Parathyroid adenoma (tissue), 2 donors: ENCODE results near the gene OR9Q1.

Source experiments
- H2AFZ ChIP-seq: fragments of 300-600 bp; sonication (generic); one replicate; pipeline ENCODE4 v1.7.0; 2017; ENCODE audit warnings: antibody characterized with exemption, mild to moderate bottlenecking
- H3K27ac ChIP-seq: fragments of 300-600 bp; sonication (generic); one replicate; pipeline ENCODE4 v1.7.0; 2017
- H3K27me3 ChIP-seq: fragments of 300-600 bp; sonication (generic); one replicate; pipeline ENCODE4 v1.7.0; 2017; ENCODE audit warnings: low read length; ENCODE audit not compliant: control insufficient read depth, insufficient read depth
- H3K36me3 ChIP-seq: fragments of 300-600 bp; sonication (generic); one replicate; pipeline ENCODE4 v1.7.0; 2017; ENCODE audit warnings: low read length; ENCODE audit not compliant: control insufficient read depth, insufficient read depth
- H3K4me1 ChIP-seq: fragments of 300-600 bp; sonication (generic); one replicate; pipeline ENCODE4 v1.7.0; 2017; ENCODE audit warnings: control low read depth
- H3K4me2 ChIP-seq: fragments of 300-600 bp; sonication (generic); one replicate; pipeline ENCODE4 v1.7.0; 2017; ENCODE audit warnings: low read length
- H3K4me3 ChIP-seq: fragments of 300-600 bp; sonication (generic); one replicate; pipeline ENCODE4 v1.7.0; 2017; ENCODE audit warnings: low read depth, low read length
- H3K79me2 ChIP-seq: fragments of 300-600 bp; sonication (generic); one replicate; pipeline ENCODE4 v1.7.0; 2017; ENCODE audit warnings: control low read depth
- H3K9ac ChIP-seq: fragments of 300-600 bp; sonication (generic); one replicate; pipeline ENCODE4 v1.7.0; 2017; ENCODE audit warnings: mild to moderate bottlenecking
- H3K9me3 ChIP-seq: fragments of 300-600 bp; sonication (generic); one replicate; pipeline ENCODE4 v1.7.0; 2017; ENCODE audit warnings: low read length; ENCODE audit not compliant: control insufficient read depth
- TF ChIP-seq, protein P1 (sequence below): fragments of 300-600 bp; sonication (generic); IDR thresholded peaks from one replicate; pipeline ENCODE4 v1.7.0; 2017; ENCODE audit warnings: antibody characterized with exemption, mild to moderate bottlenecking
- donor health status: primary hyperparathyroidism.

OR9Q1 gene

DNA sequence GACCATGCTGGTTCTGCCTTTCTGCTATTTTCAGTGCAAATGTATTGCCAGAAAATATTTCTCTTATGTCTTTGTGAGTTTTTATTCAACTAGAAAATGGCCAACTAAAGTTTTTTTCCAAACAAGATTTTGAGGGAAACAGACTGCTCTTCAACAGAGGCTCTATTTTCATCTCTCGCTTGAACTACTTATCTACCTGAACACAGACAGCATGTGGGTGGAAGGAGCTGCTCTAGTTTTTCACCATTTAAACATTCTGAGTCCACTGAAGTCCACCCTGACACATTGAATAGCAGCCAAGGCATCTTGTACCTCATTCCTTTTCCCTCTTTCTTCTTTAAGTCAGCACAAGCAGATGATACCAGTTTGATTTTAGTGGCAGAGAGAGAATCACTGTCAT is 111.5 kb downstream of the OR9Q1 start:
- Histone ChIP-seq H3K27ac (no peak overlapping the region), H3K4me3 (no peak overlapping the region), H2AFZ (no peak overlapping the region), H3K79me2 (no peaks in the 10 kb centered on the region), H3K27me3 (no peaks in the 10 kb centered on the region), H3K9ac (no peak overlapping the region), H3K4me1 (no peaks in the 10 kb centered on the region), H3K9me3 (no peaks in the 10 kb centered on the region), H3K4me2 (no peak overlapping the region), H3K36me3 (no peaks in the 10 kb centered on the region)
- TF ChIP-seq, protein P1, sequence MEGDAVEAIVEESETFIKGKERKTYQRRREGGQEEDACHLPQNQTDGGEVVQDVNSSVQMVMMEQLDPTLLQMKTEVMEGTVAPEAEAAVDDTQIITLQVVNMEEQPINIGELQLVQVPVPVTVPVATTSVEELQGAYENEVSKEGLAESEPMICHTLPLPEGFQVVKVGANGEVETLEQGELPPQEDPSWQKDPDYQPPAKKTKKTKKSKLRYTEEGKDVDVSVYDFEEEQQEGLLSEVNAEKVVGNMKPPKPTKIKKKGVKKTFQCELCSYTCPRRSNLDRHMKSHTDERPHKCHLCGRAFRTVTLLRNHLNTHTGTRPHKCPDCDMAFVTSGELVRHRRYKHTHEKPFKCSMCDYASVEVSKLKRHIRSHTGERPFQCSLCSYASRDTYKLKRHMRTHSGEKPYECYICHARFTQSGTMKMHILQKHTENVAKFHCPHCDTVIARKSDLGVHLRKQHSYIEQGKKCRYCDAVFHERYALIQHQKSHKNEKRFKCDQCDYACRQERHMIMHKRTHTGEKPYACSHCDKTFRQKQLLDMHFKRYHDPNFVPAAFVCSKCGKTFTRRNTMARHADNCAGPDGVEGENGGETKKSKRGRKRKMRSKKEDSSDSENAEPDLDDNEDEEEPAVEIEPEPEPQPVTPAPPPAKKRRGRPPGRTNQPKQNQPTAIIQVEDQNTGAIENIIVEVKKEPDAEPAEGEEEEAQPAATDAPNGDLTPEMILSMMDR, result no peak

DNA sequence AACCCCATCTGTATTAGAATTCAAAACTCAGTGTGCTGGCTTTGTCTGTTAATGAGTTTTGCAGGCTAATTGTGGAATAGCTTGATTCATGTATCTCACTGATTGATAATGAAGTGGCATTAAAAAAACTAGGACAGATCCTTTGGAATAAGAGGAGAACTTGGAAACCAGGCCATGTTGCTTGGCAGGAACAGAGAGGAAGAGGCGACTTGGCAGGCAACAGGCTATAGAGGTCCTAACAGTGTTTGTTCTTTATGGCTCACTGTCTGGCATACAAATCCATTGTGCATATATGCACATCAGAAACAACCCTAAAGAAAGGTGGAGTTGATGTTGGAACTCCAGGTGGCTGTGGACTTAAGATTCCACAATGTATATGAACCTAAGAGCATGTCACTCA is 119.1 kb downstream of the OR9Q1 start:
- TF ChIP-seq, protein P1, result no peak
- no peaks in the 10 kb centered on the region for H3K4me1 ChIP-seq

DNA sequence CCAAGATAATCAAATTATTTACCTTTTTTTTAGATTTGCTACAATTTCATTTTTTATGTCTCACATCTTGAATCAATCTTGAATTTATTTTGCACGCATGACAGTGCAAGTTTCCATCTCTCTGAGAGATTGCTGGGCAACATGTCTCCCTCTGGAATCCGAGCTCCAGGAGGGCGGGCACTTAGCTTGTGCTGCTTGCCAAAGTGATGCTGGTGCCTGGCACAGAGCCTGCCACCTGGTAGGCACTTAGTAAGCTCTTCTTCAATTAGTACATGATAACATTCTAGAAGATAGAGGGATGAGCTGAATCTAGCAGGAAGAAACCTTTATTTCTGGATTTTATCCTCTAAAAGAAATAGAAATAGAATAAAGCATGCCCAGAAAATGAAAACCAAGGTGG is 129.1 kb downstream of the OR9Q1 start:
- no peak overlapping the region for H3K4me2 ChIP-seq
- H3K9ac ChIP-seq, result no peak overlapping the region
- TF ChIP-seq, protein P1, result no peak
- no peak overlapping the region for H3K27ac ChIP-seq
- H3K4me3 ChIP-seq, result no peak overlapping the region
- H3K4me1 ChIP-seq, result no peaks in the 10 kb centered on the region
- H2AFZ ChIP-seq, result no peak overlapping the region
- H3K27me3 ChIP-seq, result no peaks in the 10 kb centered on the region
- no peaks in the 10 kb centered on the region for H3K9me3 ChIP-seq
- H3K79me2 ChIP-seq, result no peaks in the 10 kb centered on the region
- no peaks in the 10 kb centered on the region for H3K36me3 ChIP-seq

More for the DNA sequence above, 119.1 kb downstream of the OR9Q1 start:
- Histone ChIP-seq H3K79me2 (no peaks in the 10 kb centered on the region), H3K27ac (no peak overlapping the region), H3K4me2 (no peak overlapping the region), H3K36me3 (no peaks in the 10 kb centered on the region), H3K9ac (no peak overlapping the region), H3K9me3 (no peaks in the 10 kb centered on the region), H3K27me3 (no peaks in the 10 kb centered on the region), H2AFZ (no peak overlapping the region), H3K4me3 (no peak overlapping the region)

DNA sequence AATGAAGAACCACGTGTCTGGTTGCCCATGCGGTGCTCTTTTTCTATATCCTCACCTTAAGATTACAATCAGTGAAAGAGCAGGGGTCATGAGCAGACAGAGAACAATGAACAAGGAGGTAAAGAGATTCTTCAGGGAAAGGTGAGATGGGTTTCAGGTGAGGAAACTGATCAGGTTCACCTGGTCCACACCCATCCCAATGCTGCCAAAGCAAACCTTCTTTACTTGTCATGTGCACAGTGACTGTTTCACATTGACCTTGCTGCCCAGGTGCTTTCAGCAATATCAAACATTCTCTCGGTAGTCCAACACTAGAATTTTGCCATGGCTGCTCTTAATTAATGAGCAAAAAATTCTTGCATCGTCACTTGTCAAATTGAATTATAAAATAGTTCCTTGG is 140.7 kb downstream of the OR9Q1 start:
- Histone ChIP-seq H3K27ac (no peak overlapping the region), H3K36me3 (no peaks in the 10 kb centered on the region), H3K4me2 (no peak overlapping the region), H3K9me3 (no peaks in the 10 kb centered on the region), H3K4me3 (no peak overlapping the region), H3K27me3 (no peaks in the 10 kb centered on the region), H2AFZ (no peak overlapping the region), H3K79me2 (no peaks in the 10 kb centered on the region), H3K4me1 (no peaks in the 10 kb centered on the region), H3K9ac (no peak overlapping the region)
- TF ChIP-seq, protein P1, result no peak

DNA sequence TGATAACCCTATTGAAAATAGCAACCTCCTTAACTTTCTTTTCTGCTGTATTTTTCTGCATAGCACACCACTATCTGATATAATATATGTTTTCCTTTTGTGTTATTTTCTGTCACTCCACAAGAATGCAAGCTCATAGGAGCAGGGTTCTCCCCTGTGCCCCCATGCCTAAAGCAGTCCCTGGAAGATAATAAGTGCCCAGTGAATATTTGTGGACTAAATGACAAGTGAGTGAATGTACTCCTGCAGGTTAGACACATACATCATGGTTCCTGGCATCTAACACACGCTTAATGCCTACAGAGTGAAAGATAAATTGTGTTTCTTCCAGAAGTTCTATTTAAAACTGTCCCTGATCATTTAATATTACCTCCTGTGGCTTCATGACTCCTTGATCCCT is 141.3 kb downstream of the OR9Q1 start:
- H3K27ac ChIP-seq, result no peak overlapping the region
- H3K27me3 ChIP-seq, result no peaks in the 10 kb centered on the region
- H3K79me2 ChIP-seq, result no peaks in the 10 kb centered on the region
- H3K36me3 ChIP-seq, result no peaks in the 10 kb centered on the region
- no peak overlapping the region for H3K4me3 ChIP-seq
- TF ChIP-seq, protein P1, result no peak
- H2AFZ ChIP-seq, result no peak overlapping the region
- no peak overlapping the region for H3K9ac ChIP-seq
- H3K4me2 ChIP-seq, result no peak overlapping the region
- H3K4me1 ChIP-seq, result no peaks in the 10 kb centered on the region
- no peaks in the 10 kb centered on the region for H3K9me3 ChIP-seq
